Stimulated activated CD4-positive, alpha-beta T cell treated with anti-CD3 and anti-CD28 coated beads, TNF-alpha, amount 100 ng/mL, for 48 hours (primary cell): ENCODE results near the gene TSPAN14.
A peak's percentile ranks its signal among the peaks of the same experiment; 100 is the strongest.

Source experiments
- DNase-seq, 3 donors: peaks; one replicate each; pipeline ENCODE4 v3.0.0-alpha.2; 2020; ENCODE audit warnings: low read depth in 3 of 3

The TSPAN14 gene

GRCh38 chr10:80487791-80488538, 33.9 kb downstream of the TSPAN14 start:
- peak in 1 of 3 donors; percentile 49 for DNase-seq

- no peak for DNase-seq
These were observed 34.5 kb downstream of the TSPAN14 start for GRCh38 chr10:80488539-80489066.

GRCh38 chr10:80489371-80490112, 35.4 kb downstream of the TSPAN14 start:
- no peak for DNase-seq

GRCh38 chr10:80491251-80492102, 37.4 kb downstream of the TSPAN14 start:
- no peak for DNase-seq

GRCh38 chr10:80492848-80493521, 38.9 kb downstream of the TSPAN14 start:
- DNase-seq: no peak

- DNase-seq: no peak
These were observed 39.5 kb downstream of the TSPAN14 start for GRCh38 chr10:80493522-80494051.

- DNase-seq: no peak
These were observed 42.6 kb downstream of the TSPAN14 start for GRCh38 chr10:80496555-80497172.

GRCh38 chr10:80497187-80498077, 43.3 kb downstream of the TSPAN14 start:
- no peak for DNase-seq

GRCh38 chr10:80498078-80498832, 44.1 kb downstream of the TSPAN14 start:
- no peak for DNase-seq

GRCh38 chr10:80498833-80499741, 45.0 kb downstream of the TSPAN14 start:
- DNase-seq: peak in 2 of 3 donors; percentile 67 to 69

GRCh38 chr10:80500572-80501380, 46.7 kb downstream of the TSPAN14 start:
- DNase-seq: no peak

- no peak for DNase-seq
These were observed 47.3 kb downstream of the TSPAN14 start for GRCh38 chr10:80501381-80501912.

GRCh38 chr10:80501913-80502521, 47.9 kb downstream of the TSPAN14 start:
- no peak for DNase-seq

- DNase-seq: no peak
These were observed 48.8 kb downstream of the TSPAN14 start for GRCh38 chr10:80502621-80503583.

GRCh38 chr10:80503584-80504157, 49.6 kb downstream of the TSPAN14 start:
- DNase-seq: no peak
